Hepatocyte (in vitro differentiated cells): ENCODE measurements around the gene NUAK1. TPM values are rescaled to one million over a fixed set of nuclear protein-coding genes. Genes with fewer than 3 reads are reported as not detected.

Experiments used
- DNase-seq: peaks from one replicate; pipeline ENCODE4 v3.0.0-alpha.2; 2016; ENCODE audit warnings: low spot score
- H2AFZ ChIP-seq: fragments of 200-600 bp; sonication (generic); 2 replicates; pipeline ENCODE4 v1.6.0; 2016; ENCODE audit warnings: antibody characterized with exemption, mild to moderate bottlenecking
- H3K27ac ChIP-seq: fragments of 200-600 bp; sonication (generic); 2 replicates; pipeline ENCODE4 v1.5.1; 2016; ENCODE audit warnings: mild to moderate bottlenecking
- H3K27me3 ChIP-seq: fragments of 200-600 bp; sonication (generic); 2 replicates; pipeline ENCODE4 v1.6.1; 2016
- H3K36me3 ChIP-seq: fragments of 200-600 bp; sonication (generic); replicated peaks from 2 replicates; pipeline ENCODE4 v1.5.1; 2016; ENCODE audit warnings: low read depth; ENCODE audit not compliant: insufficient read depth
- H3K4me1 ChIP-seq: fragments of 200-600 bp; sonication (generic); 2 replicates; pipeline ENCODE4 v1.5.1; 2016; ENCODE audit warnings: mild to moderate bottlenecking, moderate library complexity; ENCODE audit not compliant: insufficient read depth
- H3K4me2 ChIP-seq: fragments of 200-600 bp; sonication (generic); 2 replicates; pipeline ENCODE4 v1.6.0; 2016
- H3K4me3 ChIP-seq: fragments of 200-600 bp; sonication (generic); 2 replicates; pipeline ENCODE4 v1.5.1; 2016; ENCODE audit warnings: mild to moderate bottlenecking
- H3K79me2 ChIP-seq: fragments of 200-600 bp; sonication (generic); 2 replicates; pipeline ENCODE4 v1.6.0; 2017; ENCODE audit warnings: mild to moderate bottlenecking
- H3K9me2 ChIP-seq: fragments of 200-600 bp; sonication (generic); replicated peaks from 2 replicates; pipeline ENCODE4 v1.6.0; 2017; ENCODE audit warnings: mild to moderate bottlenecking; ENCODE audit not compliant: insufficient read depth
- H3K9me3 ChIP-seq: fragments of 200-600 bp; sonication (generic); 2 replicates; pipeline ENCODE4 v1.5.1; 2016; ENCODE audit warnings: low read depth, mild to moderate bottlenecking
- H4K20me1 ChIP-seq: fragments of 200-600 bp; sonication (generic); 2 replicates; pipeline ENCODE4 v1.6.0; 2016; ENCODE audit warnings: mild to moderate bottlenecking; ENCODE audit not compliant: insufficient read depth, poor library complexity, severe bottlenecking
- CTCF ChIP-seq: fragments of 200-600 bp; sonication (generic); IDR thresholded peaks from 2 replicates; pipeline ENCODE4 v1.5.1; 2016; ENCODE audit warnings: antibody characterized with exemption, mild to moderate bottlenecking; ENCODE audit not compliant: poor library complexity
- EZH2 ChIP-seq: fragments of 200-600 bp; sonication (generic); IDR thresholded peaks from 2 replicates; pipeline ENCODE4 v1.6.1; 2016; ENCODE audit warnings: antibody characterized with exemption, mild to moderate bottlenecking, borderline replicate concordance
- EZH2phosphoT487 ChIP-seq: fragments of 200-600 bp; sonication (generic); IDR thresholded peaks from one replicate; pipeline ENCODE4 v1.6.1; 2018; ENCODE audit warnings: antibody characterized with exemption, mild to moderate bottlenecking, low read depth, moderate library complexity; ENCODE audit not compliant: unreplicated experiment, severe bottlenecking
- WGBS: methylation state at CpG from one replicate; pipeline ENCODE4 v1.1.6; 2016; ENCODE audit warnings: low lambda C conversion rate; ENCODE audit errors: missing lambda C conversion rate; 5-methylcytosine and 5-hydroxymethylcytosine counted together
- polyA plus RNA-seq: library from polyadenylated mRNA; unstranded; fragments of >200 nt; fragmentation: Nextera tagmentation; extraction: Ambion mirVana; gene quantifications from 2 replicates; pipeline ENCODE4 v1.2.1, GENCODE V29; 2016
- total RNA-seq: library from RNA; depleted of rRNA; stranded (reverse); fragments of >200 nt; gene quantifications from 2 replicates; pipeline ENCODE4 v1.2.3, GENCODE V29; 2014

The NUAK1 gene
- total and polyA plus RNA-seq, 2 experiments from 2014 or later: 3.5 to 13.0 TPM

- H3K79me2 ChIP-seq: no peaks in the 10 kb centered on the region
- TF ChIP-seq CTCF (no peak), EZH2phosphoT487 (no peak), EZH2 (no peak)
- H3K27me3 ChIP-seq: no peaks in the 10 kb centered on the region
- no peaks in the 10 kb centered on the region for H3K4me1 ChIP-seq
- H2AFZ ChIP-seq: no peak overlapping the region
- H3K36me3 ChIP-seq: no peaks in the 10 kb centered on the region
- 67% methylated on average over 3 of the region's 3 CpGs for WGBS
- no peaks in the 10 kb centered on the region for H3K9me2 ChIP-seq
- no peaks in the 10 kb centered on the region for H4K20me1 ChIP-seq
- H3K4me3 ChIP-seq: no peak overlapping the region
- no peak overlapping the region for H3K4me2 ChIP-seq
- no peak for DNase-seq
- no peak overlapping the region for H3K27ac ChIP-seq
- no peaks in the 10 kb centered on the region for H3K9me3 ChIP-seq
Observed at GRCh38 chr12:106154751-106155273, 16.1 kb upstream of the NUAK1 start.

DNA sequence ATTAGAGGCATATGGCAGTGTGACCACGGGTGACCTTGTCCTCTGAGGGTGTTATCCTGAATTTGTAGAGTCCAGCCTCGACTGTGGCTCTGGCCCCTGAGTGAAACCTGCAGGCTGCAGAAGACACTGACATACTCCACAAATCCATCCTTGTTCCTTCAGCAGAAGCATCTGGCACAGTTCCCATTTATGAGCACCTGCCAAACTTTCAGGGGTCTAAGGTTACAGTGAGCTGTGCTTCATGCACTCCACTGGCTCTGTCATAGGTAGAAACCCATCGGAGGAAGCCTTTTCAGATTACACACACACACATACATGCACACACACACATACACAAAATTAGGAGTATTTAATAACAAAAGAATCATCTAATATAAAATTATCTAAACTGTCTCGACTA lies 13.6 kb upstream of the NUAK1 start:
- Histone ChIP-seq H3K4me1 (peaks cover under 1% of the 10 kb centered on the region), H3K79me2 (no peaks in the 10 kb centered on the region), H4K20me1 (no peaks in the 10 kb centered on the region), H3K4me2 (no peak overlapping the region), H3K36me3 (no peaks in the 10 kb centered on the region), H3K27me3 (no peaks in the 10 kb centered on the region), H3K9me3 (no peaks in the 10 kb centered on the region), H3K27ac (no peak overlapping the region), H3K9me2 (no peaks in the 10 kb centered on the region), H3K4me3 (no peak overlapping the region), H2AFZ (no peak overlapping the region)
- DNase-seq: no peak
- WGBS: 78% methylated on average over 4 of the region's 4 CpGs
- TF ChIP-seq EZH2: no peak
- TF ChIP-seq EZH2phosphoT487: no peak
- no peak for TF ChIP-seq CTCF

GRCh38 chr12:106150555-106150954 lies 11.8 kb upstream of the NUAK1 start:
- Histone ChIP-seq H3K9me3 (no peaks in the 10 kb centered on the region), H3K36me3 (no peaks in the 10 kb centered on the region), H3K27me3 (no peaks in the 10 kb centered on the region), H3K4me1 (peaks cover 4% of the 10 kb centered on the region), H2AFZ (no peak overlapping the region), H4K20me1 (no peaks in the 10 kb centered on the region), H3K79me2 (no peaks in the 10 kb centered on the region), H3K27ac (no peak overlapping the region), H3K9me2 (no peaks in the 10 kb centered on the region), H3K4me3 (no peak overlapping the region), H3K4me2 (no peak overlapping the region)
- DNase-seq: no peak
- 88% methylated on average over 5 of the region's 5 CpGs for WGBS
- TF ChIP-seq EZH2 (no peak), EZH2phosphoT487 (no peak), CTCF (no peak)
